WI38 (cell line): ENCODE measurements around the gene TFAP2E.
"Not testable (repeated sequence)": the region's sequence is repeated elsewhere in the genome, so short reads cannot be mapped to it uniquely, and the experiment has no call there.

ENCODE experiments used
- H3K4me3 ChIP-seq: 2 replicates; pipeline ENCODE4 v1.5.1; 2011; ENCODE audit warnings: low read depth, mild to moderate bottlenecking, control low read depth, low read length
- TF ChIP-seq, protein P1 (sequence below): IDR thresholded peaks from 2 replicates; pipeline ENCODE4 v1.5.1; 2012; ENCODE audit warnings: low read depth, mild to moderate bottlenecking, control low read depth, low read length

TFAP2E gene

GRCh38 chr1:35575416-35575958 lies 2.4 kb downstream of the TFAP2E start:
- TF ChIP-seq, protein P1, sequence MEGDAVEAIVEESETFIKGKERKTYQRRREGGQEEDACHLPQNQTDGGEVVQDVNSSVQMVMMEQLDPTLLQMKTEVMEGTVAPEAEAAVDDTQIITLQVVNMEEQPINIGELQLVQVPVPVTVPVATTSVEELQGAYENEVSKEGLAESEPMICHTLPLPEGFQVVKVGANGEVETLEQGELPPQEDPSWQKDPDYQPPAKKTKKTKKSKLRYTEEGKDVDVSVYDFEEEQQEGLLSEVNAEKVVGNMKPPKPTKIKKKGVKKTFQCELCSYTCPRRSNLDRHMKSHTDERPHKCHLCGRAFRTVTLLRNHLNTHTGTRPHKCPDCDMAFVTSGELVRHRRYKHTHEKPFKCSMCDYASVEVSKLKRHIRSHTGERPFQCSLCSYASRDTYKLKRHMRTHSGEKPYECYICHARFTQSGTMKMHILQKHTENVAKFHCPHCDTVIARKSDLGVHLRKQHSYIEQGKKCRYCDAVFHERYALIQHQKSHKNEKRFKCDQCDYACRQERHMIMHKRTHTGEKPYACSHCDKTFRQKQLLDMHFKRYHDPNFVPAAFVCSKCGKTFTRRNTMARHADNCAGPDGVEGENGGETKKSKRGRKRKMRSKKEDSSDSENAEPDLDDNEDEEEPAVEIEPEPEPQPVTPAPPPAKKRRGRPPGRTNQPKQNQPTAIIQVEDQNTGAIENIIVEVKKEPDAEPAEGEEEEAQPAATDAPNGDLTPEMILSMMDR = no peak
- no peak overlapping the region for H3K4me3 ChIP-seq

- no peak overlapping the region for H3K4me3 ChIP-seq
- TF ChIP-seq, protein P1 = no peak
These were observed 3.1 kb downstream of the TFAP2E start for GRCh38 chr1:35576061-35576765.

- H3K4me3 ChIP-seq = not testable (repeated sequence)
These were observed 3.6 kb downstream of the TFAP2E start for GRCh38 chr1:35576766-35577070.

DNA sequence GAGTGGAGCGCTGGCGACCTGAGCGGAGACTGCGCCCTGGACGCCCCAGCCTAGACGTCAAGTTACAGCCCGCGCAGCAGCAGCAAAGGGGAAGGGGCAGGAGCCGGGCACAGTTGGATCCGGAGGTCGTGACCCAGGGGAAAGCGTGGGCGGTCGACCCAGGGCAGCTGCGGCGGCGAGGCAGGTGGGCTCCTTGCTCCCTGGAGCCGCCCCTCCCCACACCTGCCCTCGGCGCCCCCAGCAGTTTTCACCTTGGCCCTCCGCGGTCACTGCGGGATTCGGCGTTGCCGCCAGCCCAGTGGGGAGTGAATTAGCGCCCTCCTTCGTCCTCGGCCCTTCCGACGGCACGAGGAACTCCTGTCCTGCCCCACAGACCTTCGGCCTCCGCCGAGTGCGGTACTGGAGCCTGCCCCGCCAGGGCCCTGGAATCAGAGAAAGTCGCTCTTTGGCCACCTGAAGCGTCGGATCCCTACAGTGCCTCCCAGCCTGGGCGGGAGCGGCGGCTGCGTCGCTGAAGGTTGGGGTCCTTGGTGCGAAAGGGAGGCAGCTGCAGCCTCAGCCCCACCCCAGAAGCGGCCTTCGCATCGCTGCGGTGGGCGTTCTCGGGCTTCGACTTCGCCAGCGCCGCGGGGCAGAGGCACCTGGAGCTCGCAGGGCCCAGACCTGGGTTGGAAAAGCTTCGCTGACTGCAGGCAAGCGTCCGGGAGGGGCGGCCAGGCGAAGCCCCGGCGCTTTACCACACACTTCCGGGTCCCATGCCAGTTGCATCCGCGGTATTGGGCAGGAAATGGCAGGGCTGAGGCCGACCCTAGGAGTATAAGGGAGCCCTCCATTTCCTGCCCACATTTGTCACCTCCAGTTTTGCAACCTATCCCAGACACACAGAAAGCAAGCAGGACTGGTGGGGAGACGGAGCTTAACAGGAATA lies 4.2 kb downstream of the TFAP2E start:
- H3K4me3 ChIP-seq = no peak overlapping the region
- TF ChIP-seq, protein P1 = no peak

GRCh38 chr1:35580949-35581388 lies 7.9 kb downstream of the TFAP2E start:
- no peak overlapping the region for H3K4me3 ChIP-seq
- TF ChIP-seq, protein P1 = no peak

DNA sequence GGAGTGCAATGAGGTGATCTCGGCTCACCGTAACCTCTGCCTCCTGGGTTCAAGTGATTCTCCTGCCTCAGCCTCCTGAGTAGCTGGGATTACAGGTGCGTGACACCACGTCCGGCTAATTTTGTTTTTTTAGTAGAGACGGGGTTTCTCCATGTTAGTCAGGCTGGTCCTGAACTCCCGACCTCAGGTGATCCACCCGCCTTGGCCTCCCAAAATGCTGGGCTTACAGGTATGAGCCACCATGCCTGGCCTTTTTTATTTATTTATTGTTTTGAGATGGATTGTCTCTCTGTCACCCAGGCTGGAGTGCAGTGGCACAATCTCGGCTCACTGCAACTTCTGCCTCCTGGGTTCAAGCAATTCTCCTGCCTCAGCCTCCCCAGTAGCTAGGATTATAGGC lies 8.5 kb downstream of the TFAP2E start:
- not testable (repeated sequence) for H3K4me3 ChIP-seq

GRCh38 chr1:35585281-35585680 lies 12.2 kb downstream of the TFAP2E start:
- H3K4me3 ChIP-seq = no peak overlapping the region
- TF ChIP-seq, protein P1 = no peak

DNA sequence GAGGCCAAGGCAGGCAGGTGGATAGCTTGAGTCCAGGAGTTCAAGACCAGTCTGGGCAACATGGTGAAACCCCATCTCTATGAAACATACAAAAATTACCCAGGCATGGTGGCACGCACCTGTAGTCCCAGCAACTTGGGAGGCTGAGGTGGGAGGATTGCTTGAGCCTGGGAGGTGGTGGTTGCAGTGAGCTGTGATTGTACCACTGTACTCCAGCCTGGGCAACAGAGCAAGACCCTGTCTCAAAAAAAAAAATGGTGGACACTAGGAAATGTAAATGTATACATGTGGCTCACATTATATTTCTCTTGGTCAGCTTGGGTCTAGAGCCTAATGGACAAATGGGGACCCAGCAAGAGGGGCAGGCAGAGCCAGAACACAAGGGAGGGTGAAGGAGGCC lies 12.7 kb downstream of the TFAP2E start:
- not testable (repeated sequence) for H3K4me3 ChIP-seq
